Gastroesophageal sphincter (tissue), 4 donors: ENCODE data around the gene HSPA12B. TPM values are rescaled to one million over a fixed set of nuclear protein-coding genes. Genes with fewer than 3 reads are reported as not detected.

Source experiments
- ATAC-seq: fragments of 150-250 bp; one replicate; pipeline ENCODE4 v1.9.1; 2016; ENCODE audit warnings: mild to moderate bottlenecking, moderate library complexity
- H3K27ac ChIP-seq, 4 donors: fragments of 200-600 bp; sonication (generic) in 3 of 4; 1 replicate in 3 of 4; 2 replicates in 1 of 4; pipeline ENCODE4 v1.5.1; 2016 to 2019
- H3K27me3 ChIP-seq: fragments of 200-600 bp; sonication (generic); one replicate; pipeline ENCODE4 v1.5.1; 2019
- H3K36me3 ChIP-seq, 2 donors: fragments of 200-600 bp; sonication (generic); one replicate each; pipeline ENCODE4 v1.5.1; 2019; ENCODE audit warnings: control low read depth in 1 of 2
- H3K4me1 ChIP-seq, 3 donors: fragments of 200-600 bp; sonication (generic); 1 replicate in 2 of 3; 2 replicates in 1 of 3; pipeline ENCODE4 v1.5.1; 2016 to 2019; ENCODE audit warnings: control low read depth in 2 of 3
- H3K4me3 ChIP-seq, 2 donors: fragments of 200-600 bp; sonication (generic); one replicate each; pipeline ENCODE4 v1.5.1; 2019; ENCODE audit warnings: mild to moderate bottlenecking in 1 of 2, moderate library complexity in 1 of 2
- H3K9me3 ChIP-seq, 3 donors: fragments of 200-600 bp; sonication (generic); one replicate each; pipeline ENCODE4 v1.5.1; 2017 to 2019; ENCODE audit warnings: control low read depth in 2 of 3
- EP300 ChIP-seq: sonication (generic); formaldehyde crosslinking; IDR thresholded peaks from one replicate; pipeline ENCODE4 v1.6.1; 2017; ENCODE audit warnings: antibody characterized with exemption, mild to moderate bottlenecking
- POLR2A ChIP-seq, 2 donors: fragments of 450-650 bp; IDR thresholded peaks; one replicate each; pipeline ENCODE4 v1.6.1; 2017; ENCODE audit warnings: antibody characterized with exemption in 2 of 2, mild to moderate bottlenecking in 2 of 2, moderate library complexity in 1 of 2
- POLR2AphosphoS5 ChIP-seq: sonication (generic); formaldehyde crosslinking; IDR thresholded peaks from one replicate; pipeline ENCODE4 v1.6.1; 2017; ENCODE audit warnings: antibody characterized with exemption
- WGBS, 2 donors: methylation state at CpG; one replicate each; pipeline ENCODE4 v1.1.5; 2018; ENCODE audit warnings: low coverage in 1 of 2; 5-methylcytosine and 5-hydroxymethylcytosine counted together
- total RNA-seq, 4 donors: library from RNA; depleted of rRNA; stranded (reverse); fragments of >200 nt; gene quantifications; one replicate each; pipeline ENCODE4 v1.1.0, GENCODE V29; 2016
- TF ChIP-seq, protein P1 (sequence below), 4 experiments: fragments of 200-600 bp in 2 of 4; fragments of 450-650 bp in 2 of 4; sonication (generic) in 1 of 4; IDR thresholded peaks; one replicate each; pipeline ENCODE4 v1.5.1; 2017 to 2019; ENCODE audit warnings: antibody characterized with exemption in 4 of 4, mild to moderate bottlenecking in 2 of 4, moderate library complexity in 2 of 4

The HSPA12B gene
- total RNA-seq, 4 donors from 2014 or later = 9.6 to 19.3 (median 14.4) TPM

DNA sequence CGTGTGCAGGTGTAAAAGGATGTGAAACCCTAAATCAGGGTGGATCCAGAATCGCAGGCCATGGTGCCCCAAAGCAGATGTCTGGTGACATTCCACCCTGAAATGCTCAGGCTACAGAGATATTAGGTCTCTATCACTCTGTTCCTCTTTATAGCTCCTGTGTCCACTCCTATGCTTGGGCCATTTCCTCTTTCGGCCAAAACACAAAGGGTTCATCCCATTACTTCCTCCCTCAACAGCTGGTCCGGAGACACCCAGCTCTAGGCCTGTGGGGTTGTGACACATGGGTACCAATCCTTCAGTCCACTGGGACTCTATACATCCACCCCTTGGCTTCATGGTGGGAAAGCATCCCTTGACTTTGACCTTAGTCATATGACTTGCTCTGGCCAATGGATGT lies 18.4 kb upstream of the HSPA12B start:
- Histone ChIP-seq H3K4me1 (peaks cover 0 to 19% (median 7%) of the 10 kb centered on the region in 3 donors), H3K4me3 (no peak overlapping the region), H3K36me3 (no peaks in the 10 kb centered on the region), H3K27ac (no peak overlapping the region), H3K9me3 (no peaks in the 10 kb centered on the region), H3K27me3 (peaks cover 15% of the 10 kb centered on the region)
- WGBS, 2 donors = 68 to 83% methylated on average over 2 of the region's 4 CpGs
- TF ChIP-seq POLR2A (IDR thresholded peaks at IDR 0.05) (no peak), EP300 (no peak), POLR2AphosphoS5 (no peak)
- TF ChIP-seq, protein P1, sequence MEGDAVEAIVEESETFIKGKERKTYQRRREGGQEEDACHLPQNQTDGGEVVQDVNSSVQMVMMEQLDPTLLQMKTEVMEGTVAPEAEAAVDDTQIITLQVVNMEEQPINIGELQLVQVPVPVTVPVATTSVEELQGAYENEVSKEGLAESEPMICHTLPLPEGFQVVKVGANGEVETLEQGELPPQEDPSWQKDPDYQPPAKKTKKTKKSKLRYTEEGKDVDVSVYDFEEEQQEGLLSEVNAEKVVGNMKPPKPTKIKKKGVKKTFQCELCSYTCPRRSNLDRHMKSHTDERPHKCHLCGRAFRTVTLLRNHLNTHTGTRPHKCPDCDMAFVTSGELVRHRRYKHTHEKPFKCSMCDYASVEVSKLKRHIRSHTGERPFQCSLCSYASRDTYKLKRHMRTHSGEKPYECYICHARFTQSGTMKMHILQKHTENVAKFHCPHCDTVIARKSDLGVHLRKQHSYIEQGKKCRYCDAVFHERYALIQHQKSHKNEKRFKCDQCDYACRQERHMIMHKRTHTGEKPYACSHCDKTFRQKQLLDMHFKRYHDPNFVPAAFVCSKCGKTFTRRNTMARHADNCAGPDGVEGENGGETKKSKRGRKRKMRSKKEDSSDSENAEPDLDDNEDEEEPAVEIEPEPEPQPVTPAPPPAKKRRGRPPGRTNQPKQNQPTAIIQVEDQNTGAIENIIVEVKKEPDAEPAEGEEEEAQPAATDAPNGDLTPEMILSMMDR (IDR thresholded peaks at IDR 0.05) = no peak
- peak; percentile 40 for ATAC-seq

DNA sequence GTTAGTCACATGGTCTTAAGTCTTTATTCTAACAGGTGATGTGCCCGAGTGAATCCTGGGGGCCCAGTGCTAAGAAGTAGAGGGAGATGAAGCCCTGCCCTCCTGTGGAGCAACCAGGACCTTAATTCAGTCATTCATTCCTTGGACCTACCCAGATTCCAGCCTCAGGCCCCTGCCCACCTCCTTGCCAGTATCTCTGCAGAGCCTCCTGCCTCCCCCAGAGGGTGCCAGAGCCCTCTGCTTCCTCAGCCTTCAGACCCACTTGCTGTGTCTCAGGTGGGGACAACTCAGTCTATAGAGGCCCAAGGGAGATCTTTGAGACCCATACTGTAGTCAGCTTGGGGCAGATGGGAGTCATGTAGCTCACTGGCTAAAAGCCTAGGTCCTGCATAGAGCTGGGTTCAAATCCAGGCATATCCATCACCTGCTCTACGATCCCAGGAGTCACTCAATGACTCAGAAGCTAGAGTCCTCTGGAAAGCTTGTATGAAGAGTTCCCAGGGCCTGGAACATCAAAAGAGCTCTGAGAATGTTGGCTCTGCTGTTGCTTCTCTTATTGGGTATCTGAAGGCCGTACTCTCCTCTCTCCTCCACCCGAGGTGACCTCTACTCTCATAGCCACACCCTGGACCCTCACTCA lies 16.2 kb upstream of the HSPA12B start:
- H3K9me3 ChIP-seq = no peaks in the 10 kb centered on the region
- no peaks in the 10 kb centered on the region for H3K36me3 ChIP-seq
- H3K4me3 ChIP-seq = no peak overlapping the region
- H3K27ac ChIP-seq = no peak overlapping the region
- H3K27me3 ChIP-seq = peaks cover 20% of the 10 kb centered on the region
- no peak for ATAC-seq
- H3K4me1 ChIP-seq = peaks cover 0 to 2% (median 0%) of the 10 kb centered on the region in 3 donors
- 77 to 85% methylated on average over 3 to 4 of the region's 4 CpGs for WGBS, 2 donors
- TF ChIP-seq POLR2A (IDR thresholded peaks at IDR 0.05) (no peak), POLR2AphosphoS5 (no peak)
- TF ChIP-seq, protein P1 (IDR thresholded peaks at IDR 0.05) = peak; percentile 22 to 74 (median 41)

DNA sequence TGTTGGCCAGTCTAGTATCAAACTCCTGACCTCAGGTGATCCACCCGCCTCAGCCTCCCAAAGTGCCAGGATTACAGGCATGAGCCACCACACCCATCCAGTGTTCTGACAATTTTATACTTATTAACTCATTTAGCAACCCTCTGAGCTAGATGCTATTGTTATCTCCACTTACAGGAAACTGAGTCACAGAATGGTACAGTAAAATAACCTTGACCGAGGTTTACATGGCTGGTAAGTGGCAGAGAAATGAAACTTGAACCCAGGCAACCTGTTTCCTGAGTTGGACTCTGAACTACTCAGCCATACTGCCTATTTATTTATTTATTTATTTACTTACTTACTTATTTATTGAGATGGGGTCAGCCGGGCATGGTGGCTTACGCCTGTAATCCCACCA lies 13.4 kb upstream of the HSPA12B start:
- Histone ChIP-seq H3K4me3 (no peak overlapping the region), H3K27me3 (peaks cover 22% of the 10 kb centered on the region), H3K4me1 (no peaks in the 10 kb centered on the region), H3K9me3 (no peaks in the 10 kb centered on the region), H3K27ac (no peak overlapping the region), H3K36me3 (no peaks in the 10 kb centered on the region)
- 91 to 93% methylated on average over 3 to 4 of the region's 4 CpGs for WGBS, 2 donors
- no peak for ATAC-seq
- TF ChIP-seq, protein P1 (IDR thresholded peaks at IDR 0.05) = no peak
- no peak for TF ChIP-seq EP300
- TF ChIP-seq POLR2AphosphoS5 = no peak
- TF ChIP-seq POLR2A (IDR thresholded peaks at IDR 0.05) = no peak

DNA sequence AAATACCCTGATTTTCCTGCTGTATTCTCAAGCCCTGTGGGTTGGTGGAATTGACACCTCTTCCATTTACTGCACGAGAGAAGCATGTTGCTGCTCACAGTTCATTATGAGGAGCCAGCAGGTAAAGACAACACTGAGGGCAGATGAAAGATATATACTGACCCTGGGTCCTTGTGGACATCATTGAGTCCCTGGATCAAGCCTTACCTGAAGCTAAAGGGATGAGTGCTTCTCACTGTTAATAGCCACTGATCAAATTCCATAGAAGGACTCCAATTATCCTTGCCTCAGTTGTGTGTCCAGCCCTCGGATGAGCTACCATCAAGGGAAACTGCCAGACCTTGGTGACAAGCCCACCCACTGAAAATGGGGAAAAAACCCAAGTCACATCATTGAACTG lies 12.4 kb upstream of the HSPA12B start:
- TF ChIP-seq, protein P1 (IDR thresholded peaks at IDR 0.05) = no peak
- TF ChIP-seq POLR2AphosphoS5 (no peak), EP300 (no peak), POLR2A (IDR thresholded peaks at IDR 0.05) (no peak)
- Histone ChIP-seq H3K27me3 (peaks cover 23% of the 10 kb centered on the region), H3K4me1 (no peaks in the 10 kb centered on the region), H3K4me3 (no peak overlapping the region), H3K36me3 (no peaks in the 10 kb centered on the region), H3K27ac (no peak overlapping the region), H3K9me3 (no peaks in the 10 kb centered on the region)
- 67 to 71% methylated on average over 1 of the region's 2 CpGs for WGBS, 2 donors
- ATAC-seq = no peak

DNA sequence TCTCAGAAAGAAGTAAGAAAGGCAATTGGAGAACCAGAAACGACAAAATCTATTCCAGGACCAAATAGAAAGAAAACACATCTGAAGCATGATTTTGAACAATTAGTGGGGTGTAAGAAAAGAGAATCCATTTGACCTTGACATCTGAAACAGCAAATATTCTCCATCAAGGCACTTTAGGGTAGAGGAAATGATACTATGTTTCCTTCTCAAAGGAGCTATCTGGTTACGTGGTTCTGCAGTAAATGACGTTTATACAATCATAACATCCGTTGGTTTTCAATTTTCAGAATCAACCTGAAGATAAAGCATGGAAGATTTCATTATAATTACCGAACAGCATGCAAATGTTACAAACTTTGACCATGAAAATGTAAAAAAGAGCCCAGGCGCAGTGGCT lies 11.9 kb upstream of the HSPA12B start:
- H3K4me1 ChIP-seq = no peaks in the 10 kb centered on the region
- WGBS, 2 donors = 52 to 64% methylated on average over 6 of the region's 6 CpGs

More for the DNA sequence above, 11.9 kb upstream of the HSPA12B start:
- Histone ChIP-seq H3K36me3 (no peaks in the 10 kb centered on the region), H3K27me3 (peaks cover 24% of the 10 kb centered on the region), H3K9me3 (no peaks in the 10 kb centered on the region), H3K27ac (no peak overlapping the region), H3K4me3 (no peak overlapping the region)
- TF ChIP-seq POLR2A (IDR thresholded peaks at IDR 0.05) = no peak
- TF ChIP-seq, protein P1 (IDR thresholded peaks at IDR 0.05) = no peak
- TF ChIP-seq POLR2AphosphoS5 = no peak
- TF ChIP-seq EP300 = no peak
- no peak for ATAC-seq
